ENCODE results near the gene TRAPPC2B. TPM values are rescaled to one million over a fixed set of nuclear protein-coding genes. Genes with fewer than 3 reads are reported as not detected.
"Not testable (repeated sequence)": the region's sequence is repeated elsewhere in the genome, so short reads cannot be mapped to it uniquely, and the experiment has no call there.

Gene TRAPPC2B
- total RNA-seq, 1 experiment from 2014 or later, result 16.8 TPM

- CTCF ChIA-PET, result no interaction called here
- intact Hi-C loops (cut with micrococcal nuclease; ENCODE audit: unreplicated experiment), result no loop called here
- Histone ChIP-seq H3K27me3 (replicated peaks; ENCODE audit: insufficient read depth, low read depth, low read length, poor library complexity) (no peaks in the 10 kb centered on the region), H3K9me3 (ENCODE audit: low read depth, low read length, poor library complexity, severe bottlenecking) (peaks cover 20% of the 10 kb centered on the region), H3K4me3 (ENCODE audit: low read depth, low read length, poor library complexity, severe bottlenecking) (no peak overlapping the region), H3K27ac (ENCODE audit: low read depth, low read length, poor library complexity, severe bottlenecking) (no peak overlapping the region), H3K36me3 (ENCODE audit: insufficient read depth, low read length, poor library complexity, severe bottlenecking) (peaks cover 16% of the 10 kb centered on the region), H3K4me1 (ENCODE audit: insufficient read depth, low read length, poor library complexity, severe bottlenecking) (no peaks in the 10 kb centered on the region)
- POLR2A ChIA-PET (ENCODE audit: low non-redundant PET), result no interaction called here
- no peak for DNase-seq (ENCODE audit: low spot score)
- no TSS peak for BruUV-seq (replicated peaks)
- no peak for TF ChIP-seq EZH2 (IDR thresholded peaks at IDR 0.05; ENCODE audit: borderline replicate concordance, low read depth, low read length, poor library complexity, severe bottlenecking)
- TF ChIP-seq, protein P1, sequence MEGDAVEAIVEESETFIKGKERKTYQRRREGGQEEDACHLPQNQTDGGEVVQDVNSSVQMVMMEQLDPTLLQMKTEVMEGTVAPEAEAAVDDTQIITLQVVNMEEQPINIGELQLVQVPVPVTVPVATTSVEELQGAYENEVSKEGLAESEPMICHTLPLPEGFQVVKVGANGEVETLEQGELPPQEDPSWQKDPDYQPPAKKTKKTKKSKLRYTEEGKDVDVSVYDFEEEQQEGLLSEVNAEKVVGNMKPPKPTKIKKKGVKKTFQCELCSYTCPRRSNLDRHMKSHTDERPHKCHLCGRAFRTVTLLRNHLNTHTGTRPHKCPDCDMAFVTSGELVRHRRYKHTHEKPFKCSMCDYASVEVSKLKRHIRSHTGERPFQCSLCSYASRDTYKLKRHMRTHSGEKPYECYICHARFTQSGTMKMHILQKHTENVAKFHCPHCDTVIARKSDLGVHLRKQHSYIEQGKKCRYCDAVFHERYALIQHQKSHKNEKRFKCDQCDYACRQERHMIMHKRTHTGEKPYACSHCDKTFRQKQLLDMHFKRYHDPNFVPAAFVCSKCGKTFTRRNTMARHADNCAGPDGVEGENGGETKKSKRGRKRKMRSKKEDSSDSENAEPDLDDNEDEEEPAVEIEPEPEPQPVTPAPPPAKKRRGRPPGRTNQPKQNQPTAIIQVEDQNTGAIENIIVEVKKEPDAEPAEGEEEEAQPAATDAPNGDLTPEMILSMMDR (conservative IDR thresholded peaks at IDR 0.05; ENCODE audit: low read depth, low read length), result no peak
These were observed 10.8 kb downstream of the TRAPPC2B start for GRCh38 chr19:57374179-57374578.

- intact Hi-C loops (cut with micrococcal nuclease; ENCODE audit: unreplicated experiment); H3K27ac ChIP-seq (ENCODE audit: low read depth, low read length, poor library complexity, severe bottlenecking); H3K27me3 ChIP-seq (replicated peaks; ENCODE audit: insufficient read depth, low read depth, low read length, poor library complexity); H3K4me3 ChIP-seq (ENCODE audit: low read depth, low read length, poor library complexity, severe bottlenecking); H3K4me1 ChIP-seq (ENCODE audit: insufficient read depth, low read length, poor library complexity, severe bottlenecking); BruUV-seq (replicated peaks); CTCF ChIA-PET; DNase-seq (ENCODE audit: low spot score); POLR2A ChIA-PET (ENCODE audit: low non-redundant PET): not testable (repeated sequence)
- peaks cover 20% of the 10 kb centered on the region for H3K9me3 ChIP-seq (ENCODE audit: low read depth, low read length, poor library complexity, severe bottlenecking)
- peaks cover 16% of the 10 kb centered on the region for H3K36me3 ChIP-seq (ENCODE audit: insufficient read depth, low read length, poor library complexity, severe bottlenecking)
These were observed 11.3 kb downstream of the TRAPPC2B start for GRCh38 chr19:57374647-57375046.

- BruUV-seq (replicated peaks), result no TSS peak
- intact Hi-C loops (cut with micrococcal nuclease; ENCODE audit: unreplicated experiment), result no loop called here
- CTCF ChIA-PET, result no interaction called here
- no peak overlapping the region for H3K4me3 ChIP-seq (ENCODE audit: low read depth, low read length, poor library complexity, severe bottlenecking)
- H3K36me3 ChIP-seq (ENCODE audit: insufficient read depth, low read length, poor library complexity, severe bottlenecking), result peaks cover 16% of the 10 kb centered on the region
- no peaks in the 10 kb centered on the region for H3K27me3 ChIP-seq (replicated peaks; ENCODE audit: insufficient read depth, low read depth, low read length, poor library complexity)
- TF ChIP-seq, protein P1 (conservative IDR thresholded peaks at IDR 0.05; ENCODE audit: low read depth, low read length), result no peak
- TF ChIP-seq EZH2 (IDR thresholded peaks at IDR 0.05; ENCODE audit: borderline replicate concordance, low read depth, low read length, poor library complexity, severe bottlenecking), result no peak
- no peak for DNase-seq (ENCODE audit: low spot score)
- POLR2A ChIA-PET (ENCODE audit: low non-redundant PET), result no interaction called here
- no peaks in the 10 kb centered on the region for H3K4me1 ChIP-seq (ENCODE audit: insufficient read depth, low read length, poor library complexity, severe bottlenecking)
- H3K9me3 ChIP-seq (ENCODE audit: low read depth, low read length, poor library complexity, severe bottlenecking), result peaks cover 20% of the 10 kb centered on the region
- H3K27ac ChIP-seq (ENCODE audit: low read depth, low read length, poor library complexity, severe bottlenecking), result no peak overlapping the region
These were observed 12.8 kb downstream of the TRAPPC2B start for GRCh38 chr19:57376151-57376550.

DNA sequence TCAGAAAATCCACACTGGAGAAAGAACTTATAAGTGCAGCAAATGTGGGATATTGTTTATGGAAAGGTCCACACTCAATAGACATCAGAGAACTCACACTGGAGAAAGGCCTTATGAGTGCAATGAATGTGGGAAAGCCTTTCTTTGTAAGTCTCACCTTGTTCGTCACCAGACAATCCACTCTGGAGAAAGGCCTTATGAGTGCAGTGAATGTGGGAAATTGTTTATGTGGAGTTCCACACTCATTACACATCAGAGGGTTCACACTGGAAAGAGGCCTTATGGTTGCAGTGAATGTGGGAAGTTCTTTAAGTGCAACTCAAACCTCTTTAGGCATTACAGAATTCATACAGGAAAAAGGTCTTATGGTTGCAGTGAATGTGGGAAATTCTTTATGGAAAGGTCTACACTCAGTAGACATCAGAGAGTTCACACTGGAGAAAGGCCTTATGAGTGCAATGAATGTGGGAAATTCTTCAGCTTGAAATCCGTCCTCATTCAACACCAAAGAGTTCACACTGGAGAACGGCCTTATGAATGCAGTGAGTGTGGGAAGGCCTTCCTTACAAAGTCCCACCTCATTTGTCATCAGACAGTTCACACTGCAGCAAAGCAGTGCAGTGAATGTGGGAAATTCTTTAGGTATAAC, 14.3 kb downstream of the TRAPPC2B start:
- POLR2A ChIA-PET (ENCODE audit: low non-redundant PET), result no interaction called here
- H3K36me3 ChIP-seq (ENCODE audit: insufficient read depth, low read length, poor library complexity, severe bottlenecking), result peaks cover 16% of the 10 kb centered on the region
- no peaks in the 10 kb centered on the region for H3K4me1 ChIP-seq (ENCODE audit: insufficient read depth, low read length, poor library complexity, severe bottlenecking)
- no peak overlapping the region for H3K4me3 ChIP-seq (ENCODE audit: low read depth, low read length, poor library complexity, severe bottlenecking)
- intact Hi-C loops (cut with micrococcal nuclease; ENCODE audit: unreplicated experiment), result no loop called here
- no peak for DNase-seq (ENCODE audit: low spot score)
- no peak for TF ChIP-seq EZH2 (IDR thresholded peaks at IDR 0.05; ENCODE audit: borderline replicate concordance, low read depth, low read length, poor library complexity, severe bottlenecking)
- TF ChIP-seq, protein P1 (conservative IDR thresholded peaks at IDR 0.05; ENCODE audit: low read depth, low read length), result no peak
- CTCF ChIA-PET, result no interaction called here
- no peaks in the 10 kb centered on the region for H3K27me3 ChIP-seq (replicated peaks; ENCODE audit: insufficient read depth, low read depth, low read length, poor library complexity)
- H3K27ac ChIP-seq (ENCODE audit: low read depth, low read length, poor library complexity, severe bottlenecking), result no peak overlapping the region
- BruUV-seq (replicated peaks), result no TSS peak
- peaks cover 20% of the 10 kb centered on the region for H3K9me3 ChIP-seq (ENCODE audit: low read depth, low read length, poor library complexity, severe bottlenecking)
